SK-N-SH treated with all-trans-retinoic acid at 6 μM for 48 hours (cell line): ENCODE data around the gene PIKFYVE.

ENCODE experiments used
- ATAC-seq: fragments of 200-7000 bp; cut with Tn5 transposase; 3 replicates; pipeline ENCODE4 v1.9.1; 2020; ENCODE audit warnings: mild to moderate bottlenecking, moderate library complexity
- ARNTL ChIP-seq: fragments of 450-650 bp; formaldehyde crosslinking; IDR thresholded peaks from 2 replicates; pipeline ENCODE4 v1.5.0; 2020; ENCODE audit warnings: low read depth, mild to moderate bottlenecking, moderate library complexity, borderline replicate concordance
- BACH2 ChIP-seq: fragments of 250-450 bp; sonication (Bioruptor Pico); IDR thresholded peaks from 2 replicates; pipeline ENCODE4 v1.9.0; 2021; ENCODE audit warnings: mild to moderate bottlenecking, borderline replicate concordance
- CREB5 ChIP-seq: fragments of 250-450 bp; sonication (Bioruptor Pico); IDR thresholded peaks from 2 replicates; pipeline ENCODE4 v1.5.1; 2020; ENCODE audit warnings: low read depth, mild to moderate bottlenecking, moderate library complexity
- CSRNP3 ChIP-seq: fragments of 250-450 bp; sonication (Bioruptor Pico); IDR thresholded peaks from 2 replicates; pipeline ENCODE4 v1.5.1; 2021; ENCODE audit warnings: mild to moderate bottlenecking, moderate library complexity
- ESRRG ChIP-seq: fragments of 250-450 bp; sonication (Bioruptor Pico); IDR thresholded peaks from 2 replicates; pipeline ENCODE4 v1.6.1; 2021; ENCODE audit warnings: mild to moderate bottlenecking
- GLIS3 ChIP-seq: fragments of 250-450 bp; sonication (Bioruptor Pico); IDR thresholded peaks from 2 replicates; pipeline ENCODE4 v1.5.0; 2020; ENCODE audit warnings: mild to moderate bottlenecking, moderate library complexity
- ISL1 ChIP-seq: fragments of 250-450 bp; sonication (Bioruptor Pico); IDR thresholded peaks from 2 replicates; pipeline ENCODE4 v2.1.2; 2022; ENCODE audit warnings: mild to moderate bottlenecking, moderate library complexity
- OSR1 ChIP-seq: fragments of 250-450 bp; sonication (Bioruptor Pico); IDR thresholded peaks from 2 replicates; pipeline ENCODE4 v1.8.0; 2022; ENCODE audit warnings: moderate library complexity, mild to moderate bottlenecking, inconsistent platforms
- POU6F1 ChIP-seq: fragments of 250-450 bp; sonication (Bioruptor Pico); IDR thresholded peaks from 2 replicates; pipeline ENCODE4 v1.8.0; 2021; ENCODE audit warnings: low read depth, mild to moderate bottlenecking, moderate library complexity, borderline replicate concordance
- PPARA ChIP-seq: fragments of 250-450 bp; sonication (Bioruptor Pico); IDR thresholded peaks from 2 replicates; pipeline ENCODE4 v1.5.0; 2020; ENCODE audit warnings: mild to moderate bottlenecking, borderline replicate concordance
- RARB ChIP-seq: fragments of 250-450 bp; sonication (Bioruptor Pico); IDR thresholded peaks from 2 replicates; pipeline ENCODE4 v1.8.0; 2021; ENCODE audit warnings: mild to moderate bottlenecking, moderate library complexity
- SNAI2 ChIP-seq: fragments of 250-450 bp; sonication (Bioruptor Pico); IDR thresholded peaks from 2 replicates; pipeline ENCODE4 v1.5.0; 2020; ENCODE audit warnings: mild to moderate bottlenecking, moderate library complexity
- TCF4 ChIP-seq: fragments of 250-450 bp; sonication (Bioruptor Pico); IDR thresholded peaks from 2 replicates; pipeline ENCODE4 v1.8.0; 2021; ENCODE audit warnings: mild to moderate bottlenecking, moderate library complexity, borderline replicate concordance
- TOX ChIP-seq: fragments of 250-450 bp; sonication (Bioruptor Pico); IDR thresholded peaks from 2 replicates; pipeline ENCODE4 v1.8.0; 2021; ENCODE audit warnings: mild to moderate bottlenecking, moderate library complexity, borderline replicate concordance
- ZC3H10 ChIP-seq: fragments of 250-450 bp; sonication (Bioruptor Pico); IDR thresholded peaks from 2 replicates; pipeline ENCODE4 v1.5.1; 2021; ENCODE audit warnings: mild to moderate bottlenecking, moderate library complexity
- ZFP3 ChIP-seq: fragments of 250-450 bp; sonication (Bioruptor Pico); IDR thresholded peaks from 2 replicates; pipeline ENCODE4 v1.5.0; 2020; ENCODE audit warnings: mild to moderate bottlenecking, moderate library complexity
- ZFP30 ChIP-seq: fragments of 450-650 bp; formaldehyde crosslinking; IDR thresholded peaks from 2 replicates; pipeline ENCODE4 v1.5.0; 2022; ENCODE audit warnings: mild to moderate bottlenecking, moderate library complexity
- ZNF70 ChIP-seq: fragments of 450-650 bp; formaldehyde crosslinking; IDR thresholded peaks from 2 replicates; pipeline ENCODE4 v1.5.0; 2020; ENCODE audit warnings: mild to moderate bottlenecking, moderate library complexity
- ZNF8 ChIP-seq: fragments of 450-650 bp; formaldehyde crosslinking; IDR thresholded peaks from 2 replicates; pipeline ENCODE4 v1.5.0; 2020; ENCODE audit warnings: mild to moderate bottlenecking, moderate library complexity
- TF ChIP-seq, protein P1 (sequence below): fragments of 250-450 bp; sonication (Bioruptor Pico); IDR thresholded peaks from 2 replicates; pipeline ENCODE4 v1.8.0; 2020; ENCODE audit warnings: mild to moderate bottlenecking, moderate library complexity, borderline replicate concordance
- TF ChIP-seq, protein P2 (sequence below): fragments of 250-450 bp; sonication (Bioruptor Pico); IDR thresholded peaks from 2 replicates; pipeline ENCODE4 v1.5.0; 2020; ENCODE audit warnings: mild to moderate bottlenecking, moderate library complexity

Gene PIKFYVE

DNA sequence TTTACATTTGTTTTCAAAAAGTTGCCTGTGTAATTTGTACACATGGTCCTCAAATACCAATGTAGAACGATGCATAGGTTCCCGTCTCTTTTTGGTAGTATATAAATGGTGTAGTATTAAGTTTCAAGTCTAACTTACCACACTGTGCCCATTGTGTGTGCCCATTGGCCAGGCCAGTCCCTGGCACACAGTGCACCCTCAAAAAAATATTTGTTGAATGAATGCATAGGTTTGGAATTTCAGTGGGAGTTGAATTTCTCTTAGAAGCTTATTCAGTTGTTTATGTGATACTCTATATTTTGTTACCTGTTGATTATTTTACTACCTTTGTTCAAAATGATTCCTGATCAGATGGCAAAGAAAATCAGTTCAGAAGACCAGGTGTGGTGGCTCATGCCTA is 41.3 kb upstream of the PIKFYVE start:
- no peak for TF ChIP-seq TOX (CRISPR knock-in tag)
- TF ChIP-seq ZNF70 (CRISPR knock-in tag) = no peak
- TF ChIP-seq, protein P1, sequence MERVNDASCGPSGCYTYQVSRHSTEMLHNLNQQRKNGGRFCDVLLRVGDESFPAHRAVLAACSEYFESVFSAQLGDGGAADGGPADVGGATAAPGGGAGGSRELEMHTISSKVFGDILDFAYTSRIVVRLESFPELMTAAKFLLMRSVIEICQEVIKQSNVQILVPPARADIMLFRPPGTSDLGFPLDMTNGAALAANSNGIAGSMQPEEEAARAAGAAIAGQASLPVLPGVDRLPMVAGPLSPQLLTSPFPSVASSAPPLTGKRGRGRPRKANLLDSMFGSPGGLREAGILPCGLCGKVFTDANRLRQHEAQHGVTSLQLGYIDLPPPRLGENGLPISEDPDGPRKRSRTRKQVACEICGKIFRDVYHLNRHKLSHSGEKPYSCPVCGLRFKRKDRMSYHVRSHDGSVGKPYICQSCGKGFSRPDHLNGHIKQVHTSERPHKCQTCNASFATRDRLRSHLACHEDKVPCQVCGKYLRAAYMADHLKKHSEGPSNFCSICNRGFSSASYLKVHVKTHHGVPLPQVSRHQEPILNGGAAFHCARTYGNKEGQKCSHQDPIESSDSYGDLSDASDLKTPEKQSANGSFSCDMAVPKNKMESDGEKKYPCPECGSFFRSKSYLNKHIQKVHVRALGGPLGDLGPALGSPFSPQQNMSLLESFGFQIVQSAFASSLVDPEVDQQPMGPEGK (CRISPR knock-in tag) = no peak
- TF ChIP-seq ZC3H10 = no peak
- TF ChIP-seq ZFP3 (CRISPR knock-in tag) = no peak
- TF ChIP-seq SNAI2 (CRISPR knock-in tag) = no peak
- no peak for TF ChIP-seq BACH2 (CRISPR knock-in tag)
- TF ChIP-seq TCF4 (CRISPR knock-in tag) = no peak
- TF ChIP-seq POU6F1 = no peak
- no peak for TF ChIP-seq RARB
- no peak for TF ChIP-seq GLIS3 (CRISPR knock-in tag)
- TF ChIP-seq CSRNP3 (CRISPR knock-in tag) = no peak
- no peak for TF ChIP-seq OSR1
- no peak for ATAC-seq

DNA sequence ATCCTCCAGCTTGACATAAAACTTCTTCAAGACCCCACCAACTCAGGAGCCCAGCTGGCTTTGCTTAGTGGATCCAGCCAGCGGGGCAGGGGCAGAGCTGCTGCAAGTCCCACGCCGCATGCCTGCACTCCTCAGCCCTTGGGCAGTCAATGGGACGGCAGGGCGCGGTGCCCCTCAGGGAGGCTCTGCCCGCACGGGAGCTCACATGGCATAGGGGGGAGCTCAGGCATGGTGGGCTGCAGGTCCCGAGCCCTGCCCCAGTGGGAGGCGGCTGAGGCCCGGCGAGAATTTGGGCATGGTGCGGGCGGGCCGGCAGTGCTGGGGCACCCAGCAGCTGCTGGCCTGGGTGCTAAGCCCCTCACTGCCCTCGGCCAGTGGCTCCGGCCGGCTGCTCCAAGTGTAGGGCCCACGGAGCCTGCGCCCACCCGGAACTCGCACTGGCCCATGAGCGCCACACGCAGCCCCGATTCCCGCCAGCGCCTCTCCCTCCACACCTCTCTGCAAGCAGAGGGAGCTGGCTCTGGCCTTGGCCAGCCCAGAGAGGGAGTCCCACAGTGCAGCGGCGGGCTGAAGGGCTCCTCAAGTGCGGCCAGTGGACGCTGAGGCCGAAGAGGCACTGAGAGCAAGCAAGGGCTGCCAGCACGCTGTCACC is 38.3 kb upstream of the PIKFYVE start:
- ATAC-seq = no peak
- TF ChIP-seq ESRRG (CRISPR knock-in tag) = no peak
- TF ChIP-seq BACH2 (CRISPR knock-in tag) = no peak
- TF ChIP-seq PPARA (CRISPR knock-in tag) = no peak
- TF ChIP-seq, protein P2, sequence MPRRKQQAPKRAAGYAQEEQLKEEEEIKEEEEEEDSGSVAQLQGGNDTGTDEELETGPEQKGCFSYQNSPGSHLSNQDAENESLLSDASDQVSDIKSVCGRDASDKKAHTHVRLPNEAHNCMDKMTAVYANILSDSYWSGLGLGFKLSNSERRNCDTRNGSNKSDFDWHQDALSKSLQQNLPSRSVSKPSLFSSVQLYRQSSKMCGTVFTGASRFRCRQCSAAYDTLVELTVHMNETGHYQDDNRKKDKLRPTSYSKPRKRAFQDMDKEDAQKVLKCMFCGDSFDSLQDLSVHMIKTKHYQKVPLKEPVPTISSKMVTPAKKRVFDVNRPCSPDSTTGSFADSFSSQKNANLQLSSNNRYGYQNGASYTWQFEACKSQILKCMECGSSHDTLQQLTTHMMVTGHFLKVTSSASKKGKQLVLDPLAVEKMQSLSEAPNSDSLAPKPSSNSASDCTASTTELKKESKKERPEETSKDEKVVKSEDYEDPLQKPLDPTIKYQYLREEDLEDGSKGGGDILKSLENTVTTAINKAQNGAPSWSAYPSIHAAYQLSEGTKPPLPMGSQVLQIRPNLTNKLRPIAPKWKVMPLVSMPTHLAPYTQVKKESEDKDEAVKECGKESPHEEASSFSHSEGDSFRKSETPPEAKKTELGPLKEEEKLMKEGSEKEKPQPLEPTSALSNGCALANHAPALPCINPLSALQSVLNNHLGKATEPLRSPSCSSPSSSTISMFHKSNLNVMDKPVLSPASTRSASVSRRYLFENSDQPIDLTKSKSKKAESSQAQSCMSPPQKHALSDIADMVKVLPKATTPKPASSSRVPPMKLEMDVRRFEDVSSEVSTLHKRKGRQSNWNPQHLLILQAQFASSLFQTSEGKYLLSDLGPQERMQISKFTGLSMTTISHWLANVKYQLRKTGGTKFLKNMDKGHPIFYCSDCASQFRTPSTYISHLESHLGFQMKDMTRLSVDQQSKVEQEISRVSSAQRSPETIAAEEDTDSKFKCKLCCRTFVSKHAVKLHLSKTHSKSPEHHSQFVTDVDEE (CRISPR knock-in tag) = no peak
- TF ChIP-seq ARNTL = no peak
- TF ChIP-seq ZNF8 (CRISPR knock-in tag) = no peak
- TF ChIP-seq, all 23 proteins: peak for 0

- ATAC-seq = no peak
- TF ChIP-seq, protein P2 (CRISPR knock-in tag) = no peak
- TF ChIP-seq GLIS3 (CRISPR knock-in tag) (no peak), RARB (no peak), POU6F1 (no peak), ISL1 (CRISPR knock-in tag) (no peak), OSR1 (no peak), SNAI2 (CRISPR knock-in tag) (no peak), ESRRG (CRISPR knock-in tag) (no peak), ZFP3 (CRISPR knock-in tag) (no peak), CREB5 (CRISPR knock-in tag) (no peak), ZFP30 (CRISPR knock-in tag) (no peak)
- TF ChIP-seq, protein P1 (CRISPR knock-in tag) = no peak
Observed at GRCh38 chr2:208228476-208228875, 37.6 kb upstream of the PIKFYVE start.
